MM.1S (cell line): ENCODE data around the gene FN3K.

ENCODE experiments used
- DNase-seq: peaks from one replicate; pipeline ENCODE4 v3.0.0-alpha.2; 2015
- H2AFZ ChIP-seq: fragments of 300-600 bp; sonication (generic); 2 replicates; pipeline ENCODE4 v1.6.0; 2016; ENCODE audit warnings: antibody characterized with exemption, low read length
- H3F3A ChIP-seq: fragments of 300-600 bp; sonication (generic); 2 replicates; pipeline ENCODE4 v1.6.1; 2016; ENCODE audit warnings: mild to moderate bottlenecking, antibody characterized with exemption, low read length, moderate library complexity, mixed read lengths; ENCODE audit not compliant: insufficient read depth
- H3K27ac ChIP-seq: fragments of 300-600 bp; sonication (generic); 2 replicates; pipeline ENCODE4 v1.5.1; 2016; ENCODE audit warnings: mild to moderate bottlenecking, low read length
- H3K27me3 ChIP-seq: fragments of 300-600 bp; sonication (generic); replicated peaks from 2 replicates; pipeline ENCODE4 v1.6.0; 2016; ENCODE audit warnings: low read length; ENCODE audit not compliant: insufficient read depth
- H3K36me3 ChIP-seq: fragments of 300-600 bp; sonication (generic); replicated peaks from 2 replicates; pipeline ENCODE4 v1.6.1; 2016; ENCODE audit warnings: mild to moderate bottlenecking, low read length, mixed read lengths; ENCODE audit not compliant: insufficient read depth
- H3K4me1 ChIP-seq: fragments of 300-600 bp; sonication (generic); 2 replicates; pipeline ENCODE4 v1.6.1; 2016; ENCODE audit warnings: low read length, mixed read lengths
- H3K4me2 ChIP-seq: fragments of 300-600 bp; sonication (generic); 2 replicates; pipeline ENCODE4 v1.6.0; 2016; ENCODE audit warnings: low read depth, low read length
- H3K4me3 ChIP-seq: fragments of 300-600 bp; sonication (generic); 2 replicates; pipeline ENCODE4 v1.5.1; 2016; ENCODE audit warnings: low read length, mixed read lengths
- H3K79me2 ChIP-seq: fragments of 300-600 bp; sonication (generic); 2 replicates; pipeline ENCODE4 v1.6.1; 2016; ENCODE audit warnings: mixed run types, low read length, mixed read lengths
- H3K9ac ChIP-seq: fragments of 300-600 bp; sonication (generic); 2 replicates; pipeline ENCODE4 v1.6.1; 2016; ENCODE audit warnings: low read length, mixed read lengths
- H3K9me2 ChIP-seq: fragments of 300-600 bp; sonication (generic); replicated peaks from 2 replicates; pipeline ENCODE4 v1.6.1; 2016; ENCODE audit warnings: mild to moderate bottlenecking, low read length, mixed read lengths; ENCODE audit not compliant: insufficient read depth
- H3K9me3 ChIP-seq: fragments of 300-600 bp; sonication (generic); replicated peaks from 2 replicates; pipeline ENCODE4 v1.6.1; 2016; ENCODE audit warnings: mild to moderate bottlenecking, low read length, mixed read lengths; ENCODE audit not compliant: insufficient read depth
- H4K20me1 ChIP-seq: fragments of 300-600 bp; sonication (generic); 2 replicates; pipeline ENCODE4 v1.6.1; 2016; ENCODE audit warnings: mild to moderate bottlenecking, low read length, moderate library complexity, mixed read lengths; ENCODE audit not compliant: insufficient read depth
- CTCF ChIP-seq: fragments of 300-600 bp; sonication (generic); IDR thresholded peaks from 2 replicates; pipeline ENCODE4 v1.5.1; 2016; ENCODE audit warnings: antibody characterized with exemption, low read length, mixed read lengths
- EZH2 ChIP-seq: fragments of 300-600 bp; sonication (generic); optimal IDR thresholded peaks from 2 replicates; pipeline ENCODE3; 2017; ENCODE audit warnings: low read depth, mild to moderate bottlenecking, antibody characterized with exemption, low read length, mixed read lengths
- EZH2phosphoT487 ChIP-seq: fragments of 300-600 bp; sonication (generic); IDR thresholded peaks from 2 replicates; pipeline ENCODE4 v1.6.1; 2018; ENCODE audit warnings: antibody characterized with exemption, low read length

The FN3K gene

GRCh38 chr17:82751171-82751570 lies 15.8 kb downstream of the FN3K start:
- no peak overlapping the region for H3K9ac ChIP-seq

GRCh38 chr17:82751571-82752370 lies 16.4 kb downstream of the FN3K start, which contains the start of gene TBCD:
Gene TBCD, plus strand, starts transcription at chr17:82752065. Its CDS starts 129 bp downstream, at chr17:82752194.
- Histone ChIP-seq H2AFZ (peak within 1 kb of the TSS; percentile 81), H3K4me1 (no peaks in the 10 kb centered on the region; the same call in 1 of the 2 replicates), H3F3A (peaks cover 8% of the 10 kb centered on the region; the same call in 1 of the 2 replicates), H3K9me2 (no peaks in the 10 kb centered on the region), H3K27ac (peak within 1 kb of the TSS; percentile 75; the same call in 1 of the 2 replicates), H3K4me3 (peak within 1 kb of the TSS; percentile 97), H3K4me2 (peak within 1 kb of the TSS; percentile 93), H3K9me3 (no peaks in the 10 kb centered on the region), H3K79me2 (peaks cover 39% of the 10 kb centered on the region), H3K36me3 (no peaks in the 10 kb centered on the region), H3K9ac (peak within 1 kb of the TSS; percentile 79), H4K20me1 (no peaks in the 10 kb centered on the region), H3K27me3 (no peaks in the 10 kb centered on the region)
- TF ChIP-seq EZH2 (no peak), CTCF (no peak), EZH2phosphoT487 (no peak)
- DNase-seq, result peak; percentile 84

More at GRCh38 chr17:82751171-82751570, 15.8 kb downstream of the FN3K start:
- no peak for DNase-seq
- Histone ChIP-seq H3K4me1 (no peaks in the 10 kb centered on the region; the same call in 1 of the 2 replicates), H3K79me2 (peaks cover 37% of the 10 kb centered on the region), H3K9me3 (no peaks in the 10 kb centered on the region), H3K36me3 (no peaks in the 10 kb centered on the region), H2AFZ (no peak overlapping the region), H3K4me2 (no peak overlapping the region), H3K9me2 (no peaks in the 10 kb centered on the region), H3K4me3 (no peak overlapping the region), H3K27ac (no peak overlapping the region), H3K27me3 (no peaks in the 10 kb centered on the region), H3F3A (peaks cover 8% of the 10 kb centered on the region; the same call in 1 of the 2 replicates), H4K20me1 (no peaks in the 10 kb centered on the region)
- TF ChIP-seq CTCF (no peak), EZH2phosphoT487 (no peak), EZH2 (no peak)

- H3K79me2 ChIP-seq, result peaks cover 40% of the 10 kb centered on the region
- peak overlapping the region; percentile 97 for H3K4me3 ChIP-seq
- no peaks in the 10 kb centered on the region for H3K9me3 ChIP-seq
- H3K36me3 ChIP-seq, result no peaks in the 10 kb centered on the region
- H3K4me1 ChIP-seq, result no peaks in the 10 kb centered on the region; the same call in 1 of the 2 replicates
- no peak for TF ChIP-seq EZH2
- no peak for TF ChIP-seq EZH2phosphoT487
- TF ChIP-seq CTCF, result no peak
- H2AFZ ChIP-seq, result peak overlapping the region; percentile 47; the same call in 1 of the 2 replicates
- H3K9me2 ChIP-seq, result no peaks in the 10 kb centered on the region
- no peaks in the 10 kb centered on the region for H4K20me1 ChIP-seq
- no peaks in the 10 kb centered on the region for H3K27me3 ChIP-seq
- peak; percentile 33 for DNase-seq
- peak overlapping the region; percentile 93 for H3K4me2 ChIP-seq
- H3F3A ChIP-seq, result peaks cover 6% of the 10 kb centered on the region; the same call in 1 of the 2 replicates
- H3K27ac ChIP-seq, result no peak overlapping the region
- peak overlapping the region; percentile 79; the same call in 1 of the 2 replicates for H3K9ac ChIP-seq
Observed at GRCh38 chr17:82752371-82753200, 17.2 kb downstream of the FN3K start.
